ENCODE data around the gene CRMP1. TPM values are rescaled to one million over a fixed set of nuclear protein-coding genes. Genes with fewer than 3 reads are reported as not detected.

The CRMP1 gene
- total RNA-seq, 1 experiment from 2014 or later, result not detected

GRCh38 chr4:5930876-5931275 lies 38.0 kb upstream of the CRMP1 start:
- no peak overlapping the region for H3K9ac ChIP-seq (ENCODE audit: low read length)
- H3K79me2 ChIP-seq (ENCODE audit: low read length), result no peaks in the 10 kb centered on the region
- no peak for ATAC-seq
- no peaks in the 10 kb centered on the region for H3F3A ChIP-seq (ENCODE audit: low read length, unreplicated experiment)
- no peak overlapping the region for H3K4me3 ChIP-seq (ENCODE audit: low read length)
- no peak overlapping the region for H3K27ac ChIP-seq (ENCODE audit: low read length)
- POLR2A ChIA-PET (ENCODE audit: unreplicated experiment), result no interaction called here
- no peaks in the 10 kb centered on the region for H3K36me3 ChIP-seq (ENCODE audit: low read depth, low read length)
- H4K20me1 ChIP-seq (ENCODE audit: low read length), result no peaks in the 10 kb centered on the region
- H3K27me3 ChIP-seq (ENCODE audit: low read length), result peaks cover 73% of the 10 kb centered on the region
- no peak overlapping the region for H2AFZ ChIP-seq (ENCODE audit: low read length)
- CTCF ChIA-PET, result no interaction called here
- no peaks in the 10 kb centered on the region for H3K4me1 ChIP-seq (ENCODE audit: insufficient read depth, low read length)
- BruUV-seq (replicated peaks), result no TSS peak
- no peaks in the 10 kb centered on the region for H3K9me2 ChIP-seq (replicated peaks; ENCODE audit: low read length)
- no peak overlapping the region for H3K4me2 ChIP-seq (ENCODE audit: low read length)
- intact Hi-C loops (cut with micrococcal nuclease), result no loop called here
- DNase-seq, result no peak
- no peaks in the 10 kb centered on the region for H3K9me3 ChIP-seq (ENCODE audit: low read length)
- no peak for TF ChIP-seq CTCF (conservative IDR thresholded peaks at IDR 0.05; ENCODE audit: low read depth, low read length)

- Histone ChIP-seq H3K79me2 (ENCODE audit: low read length) (no peaks in the 10 kb centered on the region), H3K27ac (ENCODE audit: low read length) (no peak overlapping the region), H3F3A (ENCODE audit: low read length, unreplicated experiment) (no peaks in the 10 kb centered on the region), H2AFZ (ENCODE audit: low read length) (no peak overlapping the region), H4K20me1 (ENCODE audit: low read length) (no peaks in the 10 kb centered on the region), H3K4me2 (ENCODE audit: low read length) (no peak overlapping the region), H3K9ac (ENCODE audit: low read length) (no peak overlapping the region), H3K27me3 (ENCODE audit: low read length) (peaks cover 73% of the 10 kb centered on the region), H3K4me1 (ENCODE audit: insufficient read depth, low read length) (no peaks in the 10 kb centered on the region), H3K9me2 (replicated peaks; ENCODE audit: low read length) (no peaks in the 10 kb centered on the region), H3K36me3 (ENCODE audit: low read depth, low read length) (no peaks in the 10 kb centered on the region), H3K9me3 (ENCODE audit: low read length) (no peaks in the 10 kb centered on the region), H3K4me3 (ENCODE audit: low read length) (no peak overlapping the region)
- ChIA-PET POLR2A (ENCODE audit: unreplicated experiment) (no interaction called here), CTCF (no interaction called here)
- TF ChIP-seq CTCF (conservative IDR thresholded peaks at IDR 0.05; ENCODE audit: low read depth, low read length), result no peak
- no peak for TF ChIP-seq EZH2 (IDR thresholded peaks at IDR 0.05; ENCODE audit: low read length, unreplicated experiment)
- TF ChIP-seq EZH2phosphoT487 (IDR thresholded peaks at IDR 0.05; ENCODE audit: borderline replicate concordance, low read length), result no peak
- intact Hi-C loops (cut with micrococcal nuclease), result no loop called here
- ATAC-seq (no peak), DNase-seq (no peak)
- BruUV-seq (replicated peaks), result no TSS peak
Measured at GRCh38 chr4:5930456-5930855, 37.6 kb upstream of the CRMP1 start.

- no TSS peak for BruUV-seq (replicated peaks)
- DNase-seq, result no peak
- intact Hi-C loops (cut with micrococcal nuclease), result no loop called here
Measured at GRCh38 chr4:5928844-5929420, 36.0 kb upstream of the CRMP1 start.

More at GRCh38 chr4:5928844-5929420, 36.0 kb upstream of the CRMP1 start:
- Histone ChIP-seq H3K27ac (ENCODE audit: low read length) (no peak overlapping the region), H3K9me3 (ENCODE audit: low read length) (no peaks in the 10 kb centered on the region), H3K27me3 (ENCODE audit: low read length) (peaks cover 63% of the 10 kb centered on the region), H3K36me3 (ENCODE audit: low read depth, low read length) (no peaks in the 10 kb centered on the region), H3K79me2 (ENCODE audit: low read length) (no peaks in the 10 kb centered on the region), H4K20me1 (ENCODE audit: low read length) (no peaks in the 10 kb centered on the region), H2AFZ (ENCODE audit: low read length) (no peak overlapping the region), H3K9me2 (replicated peaks; ENCODE audit: low read length) (no peaks in the 10 kb centered on the region), H3K4me2 (ENCODE audit: low read length) (no peak overlapping the region), H3K4me1 (ENCODE audit: insufficient read depth, low read length) (no peaks in the 10 kb centered on the region), H3K9ac (ENCODE audit: low read length) (no peak overlapping the region), H3K4me3 (ENCODE audit: low read length) (no peak overlapping the region), H3F3A (ENCODE audit: low read length, unreplicated experiment) (no peaks in the 10 kb centered on the region)
- no peak for TF ChIP-seq CTCF (conservative IDR thresholded peaks at IDR 0.05; ENCODE audit: low read depth, low read length)
- TF ChIP-seq EZH2 (IDR thresholded peaks at IDR 0.05; ENCODE audit: low read length, unreplicated experiment), result no peak
- no peak for TF ChIP-seq EZH2phosphoT487 (IDR thresholded peaks at IDR 0.05; ENCODE audit: borderline replicate concordance, low read length)
- ChIA-PET CTCF (no interaction called here), POLR2A (ENCODE audit: unreplicated experiment) (no interaction called here)
- no peak for ATAC-seq

Data from PC-3 (cell line).